Hematopoietic multipotent progenitor cell treated with erythropoietin and hydrocortisone succinate and interleukin-3 and kit ligand, for 6 days (in vitro differentiated cells): Measurements from ENCODE around the gene BIRC5.
A peak's percentile ranks its signal among the peaks of the same experiment; 100 is the strongest.

Experiments
- DNase-seq: peaks from one replicate; pipeline ENCODE4 v3.0.0-alpha.2; 2015

The BIRC5 gene

DNA sequence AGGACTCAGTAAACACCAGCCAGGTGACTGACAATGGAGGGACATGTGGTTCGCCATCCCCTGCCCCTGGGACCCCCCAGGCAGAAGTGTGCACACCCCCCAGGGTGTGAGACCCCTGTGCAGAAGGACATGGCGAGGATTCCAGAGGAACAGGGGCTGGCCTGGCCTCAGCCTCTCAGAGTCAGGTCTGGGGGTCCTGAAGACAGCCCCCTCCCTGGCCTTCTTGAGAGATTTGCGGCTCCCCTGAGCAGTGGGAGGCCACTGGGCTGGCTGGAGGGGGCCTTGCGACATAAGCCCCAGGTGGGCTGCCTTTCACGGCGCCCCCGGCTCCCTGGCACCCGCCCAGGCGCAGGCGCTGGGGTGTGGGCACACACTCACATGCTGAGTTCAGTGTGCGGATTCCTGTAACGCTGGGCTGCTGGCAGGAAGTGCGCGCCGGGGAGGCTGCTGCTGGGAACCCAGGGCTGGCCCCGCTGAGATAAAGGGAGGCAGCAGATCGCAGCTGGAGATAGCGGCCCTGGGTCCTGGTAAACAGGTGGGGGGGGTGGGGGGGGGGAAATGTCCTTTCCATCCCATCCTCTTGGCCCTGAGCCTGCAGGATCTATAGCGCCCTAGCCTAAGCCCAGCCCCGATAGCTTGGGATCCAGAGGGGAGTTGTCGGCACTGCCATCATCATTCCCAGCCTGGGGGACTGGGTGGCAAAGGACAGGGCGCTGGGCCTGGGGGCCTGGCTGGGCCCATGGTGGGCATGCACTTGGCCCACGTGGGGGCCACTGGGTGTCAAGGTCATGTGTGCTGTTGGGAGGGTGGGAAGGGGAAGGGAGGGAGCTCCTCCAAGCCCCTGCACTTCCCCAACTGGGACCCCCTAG, 44.5 kb downstream of the BIRC5 start:
- DNase-seq = peak; percentile 93

GRCh38 chr17:78259192-78259554, 45.1 kb downstream of the BIRC5 start:
- DNase-seq = no peak

- peak; percentile 86 for DNase-seq
These were observed 49.1 kb downstream of the BIRC5 start for GRCh38 chr17:78263063-78263735.

DNA sequence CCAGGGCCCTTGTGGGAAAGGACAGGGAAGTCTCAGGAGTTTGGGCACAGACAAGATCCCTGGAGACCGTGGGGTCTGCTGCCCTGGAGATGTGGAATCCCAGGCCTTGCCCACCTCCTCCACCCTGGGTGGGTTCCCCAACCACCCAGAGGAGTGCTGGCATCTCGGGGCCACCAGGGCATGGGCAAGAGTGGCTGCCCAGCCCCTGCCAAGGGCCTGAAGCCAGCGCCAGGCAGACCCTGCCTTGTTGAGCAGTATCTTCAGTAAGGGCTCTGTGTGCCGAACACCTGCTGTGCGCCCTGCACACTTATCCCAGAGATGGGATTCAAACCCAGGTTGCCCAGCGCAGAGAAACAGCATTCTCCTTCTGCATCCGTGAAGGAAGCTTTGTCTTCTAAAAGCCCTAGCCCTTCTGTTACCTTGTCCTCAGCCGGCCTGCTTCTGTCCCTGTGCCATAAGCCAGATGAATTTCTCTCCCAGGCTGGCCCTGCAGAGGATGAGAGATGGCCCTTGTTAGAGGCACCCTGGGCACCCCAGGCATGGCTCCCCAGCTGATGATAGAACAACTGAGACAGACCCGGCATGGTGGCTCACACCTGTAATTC, 49.8 kb downstream of the BIRC5 start:
- no peak for DNase-seq

- DNase-seq = no peak
These were observed 50.5 kb downstream of the BIRC5 start for GRCh38 chr17:78264590-78264989.

- no peak for DNase-seq
These were observed 51.1 kb downstream of the BIRC5 start for GRCh38 chr17:78265121-78265520.

GRCh38 chr17:78266231-78266631, 52.2 kb downstream of the BIRC5 start:
- no peak for DNase-seq

DNA sequence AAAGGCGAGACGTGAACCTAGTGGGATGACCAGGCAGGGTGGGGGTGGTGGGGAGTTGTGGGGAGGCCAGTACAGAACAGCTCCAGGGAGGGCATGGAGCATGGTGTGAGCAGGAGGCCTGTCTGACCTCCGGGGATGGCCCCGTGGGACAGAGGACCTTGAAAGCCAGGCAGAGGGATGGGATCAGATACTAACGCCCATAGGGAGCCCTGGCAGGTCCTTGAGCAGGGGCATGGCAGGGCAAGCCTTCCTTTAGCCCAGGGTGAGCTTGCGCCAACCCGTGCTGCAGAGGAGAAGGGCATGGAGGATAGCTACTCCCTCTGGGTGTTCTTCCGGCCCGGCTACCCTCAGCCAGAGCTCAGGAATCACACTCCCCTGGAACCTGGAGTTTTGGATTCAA, 52.7 kb downstream of the BIRC5 start:
- no peak for DNase-seq

DNA sequence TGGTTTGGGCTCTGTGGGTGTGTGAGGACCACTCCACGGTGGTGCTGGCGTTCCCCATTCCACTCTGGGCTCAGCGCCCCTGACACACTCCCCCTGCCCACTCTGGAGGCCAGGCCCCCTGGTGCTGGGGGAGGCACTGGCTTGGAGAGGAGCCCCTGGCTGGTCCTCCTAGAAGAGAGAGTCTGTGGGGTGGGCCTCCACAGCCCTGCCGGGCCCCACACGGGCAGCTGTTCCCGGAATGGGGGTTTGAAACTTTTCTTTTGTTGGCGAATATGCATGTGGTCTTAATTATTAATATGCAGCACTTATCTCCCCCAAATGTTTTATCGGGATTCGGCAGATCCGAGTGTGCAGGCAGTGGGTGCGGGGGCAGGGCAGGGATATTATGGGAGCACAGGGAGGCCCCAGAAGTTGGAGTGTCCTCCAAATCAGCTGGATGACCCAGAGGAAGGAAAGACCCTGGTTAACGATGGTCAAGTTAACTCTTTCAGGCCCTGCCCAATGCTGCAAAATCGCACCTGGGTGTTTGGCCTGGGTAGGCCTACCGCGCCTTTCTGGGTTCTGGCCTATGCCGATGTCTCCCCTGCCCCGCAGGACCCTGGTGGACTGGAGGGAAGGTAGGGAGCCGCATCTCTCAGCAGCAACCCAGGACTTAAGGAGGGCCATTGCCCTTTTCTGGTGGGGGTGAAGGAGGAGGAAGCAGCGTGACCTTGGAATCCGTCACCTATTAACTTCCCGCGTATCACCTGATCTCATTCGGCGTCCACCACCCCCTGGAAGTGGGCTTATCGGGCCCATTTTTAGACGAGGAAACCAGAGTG, 53.4 kb downstream of the BIRC5 start:
- DNase-seq = peak; percentile 52

- no peak for DNase-seq
These were observed 54.3 kb downstream of the BIRC5 start for GRCh38 chr17:78268191-78268874.

- no peak for DNase-seq
These were observed 55.2 kb downstream of the BIRC5 start for GRCh38 chr17:78268951-78269905.

- no peak for DNase-seq
These were observed 55.9 kb downstream of the BIRC5 start for GRCh38 chr17:78269955-78270381.

- DNase-seq = no peak
These were observed 57.5 kb downstream of the BIRC5 start for GRCh38 chr17:78271419-78272170.

- DNase-seq = peak; percentile 85
These were observed 58.3 kb downstream of the BIRC5 start for GRCh38 chr17:78272181-78272913.

DNA sequence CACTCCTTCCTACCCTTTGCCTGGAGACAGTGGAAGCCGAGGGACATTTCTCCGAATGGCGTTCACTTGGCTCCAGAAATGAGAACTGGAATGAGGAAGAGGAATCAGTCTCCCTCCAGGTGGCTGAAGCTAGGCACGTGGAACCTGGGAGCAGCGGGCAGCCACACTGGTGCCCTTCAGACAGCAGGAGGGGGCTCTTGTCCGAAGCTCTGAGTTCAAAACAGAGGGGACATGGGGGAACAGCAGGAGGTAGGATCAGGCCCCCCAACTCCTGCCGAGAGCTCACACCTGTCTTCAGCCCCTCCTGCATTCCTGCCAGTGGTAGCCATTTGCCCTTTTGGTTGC, 58.8 kb downstream of the BIRC5 start:
- no peak for DNase-seq

GRCh38 chr17:78273813-78274212, 59.8 kb downstream of the BIRC5 start:
- no peak for DNase-seq
